NB4 (cell line): ENCODE results near the gene PRKD2.
A peak's percentile ranks its signal among the peaks of the same experiment; 100 is the strongest.

ENCODE experiments used
- DNase-seq: peaks from one replicate; pipeline ENCODE4 v3.0.0; 2010; ENCODE audit warnings: low read depth
- H3K4me3 ChIP-seq: one replicate; pipeline ENCODE4 v1.5.1; 2011; ENCODE audit warnings: mild to moderate bottlenecking, low read depth, low read length, moderate library complexity
- MYC ChIP-seq: IDR thresholded peaks from 2 replicates; pipeline ENCODE4 v1.6.1; 2011; ENCODE audit warnings: low read depth, low read length
- POLR2A ChIP-seq: IDR thresholded peaks from 2 replicates; pipeline ENCODE4 v1.6.1; 2011; ENCODE audit warnings: mild to moderate bottlenecking; ENCODE audit not compliant: insufficient read length; ENCODE audit errors: extremely low read depth
- TF ChIP-seq, protein P1 (sequence below): IDR thresholded peaks from one replicate; pipeline ENCODE4 v1.5.1; 2012; ENCODE audit warnings: low read depth, low read length
- TF ChIP-seq, protein P2 (sequence below): IDR thresholded peaks from 2 replicates; pipeline ENCODE4 v1.6.1; 2011; ENCODE audit warnings: low read depth, low read length

The PRKD2 gene

DNA sequence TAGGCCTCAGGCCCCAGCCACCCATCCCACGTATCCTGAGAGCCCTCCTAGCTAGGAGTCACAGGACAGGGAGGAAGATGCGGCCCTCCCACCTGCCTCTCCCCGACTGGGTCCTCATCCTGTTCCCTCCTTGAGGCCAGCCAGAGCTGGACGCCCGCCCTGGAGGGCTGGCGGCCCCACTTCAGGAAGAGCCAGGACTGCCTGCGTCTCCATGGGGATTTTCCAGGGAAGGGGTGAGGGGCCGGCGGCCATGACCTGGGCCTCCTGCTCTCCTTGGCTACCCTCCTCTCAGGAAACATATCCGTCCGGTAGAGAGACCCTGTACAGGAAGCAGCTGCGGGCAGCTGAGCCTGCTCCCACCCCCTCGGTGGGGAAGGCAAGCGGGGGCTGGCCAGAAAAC, 11.3 kb upstream of the PRKD2 start:
- no peak for DNase-seq
- TF ChIP-seq, protein P1, sequence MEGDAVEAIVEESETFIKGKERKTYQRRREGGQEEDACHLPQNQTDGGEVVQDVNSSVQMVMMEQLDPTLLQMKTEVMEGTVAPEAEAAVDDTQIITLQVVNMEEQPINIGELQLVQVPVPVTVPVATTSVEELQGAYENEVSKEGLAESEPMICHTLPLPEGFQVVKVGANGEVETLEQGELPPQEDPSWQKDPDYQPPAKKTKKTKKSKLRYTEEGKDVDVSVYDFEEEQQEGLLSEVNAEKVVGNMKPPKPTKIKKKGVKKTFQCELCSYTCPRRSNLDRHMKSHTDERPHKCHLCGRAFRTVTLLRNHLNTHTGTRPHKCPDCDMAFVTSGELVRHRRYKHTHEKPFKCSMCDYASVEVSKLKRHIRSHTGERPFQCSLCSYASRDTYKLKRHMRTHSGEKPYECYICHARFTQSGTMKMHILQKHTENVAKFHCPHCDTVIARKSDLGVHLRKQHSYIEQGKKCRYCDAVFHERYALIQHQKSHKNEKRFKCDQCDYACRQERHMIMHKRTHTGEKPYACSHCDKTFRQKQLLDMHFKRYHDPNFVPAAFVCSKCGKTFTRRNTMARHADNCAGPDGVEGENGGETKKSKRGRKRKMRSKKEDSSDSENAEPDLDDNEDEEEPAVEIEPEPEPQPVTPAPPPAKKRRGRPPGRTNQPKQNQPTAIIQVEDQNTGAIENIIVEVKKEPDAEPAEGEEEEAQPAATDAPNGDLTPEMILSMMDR, result no peak
- no peak for TF ChIP-seq MYC
- no peak for TF ChIP-seq POLR2A
- TF ChIP-seq, protein P2, sequence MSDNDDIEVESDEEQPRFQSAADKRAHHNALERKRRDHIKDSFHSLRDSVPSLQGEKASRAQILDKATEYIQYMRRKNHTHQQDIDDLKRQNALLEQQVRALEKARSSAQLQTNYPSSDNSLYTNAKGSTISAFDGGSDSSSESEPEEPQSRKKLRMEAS, result no peak
- no peak overlapping the region for H3K4me3 ChIP-seq

DNA sequence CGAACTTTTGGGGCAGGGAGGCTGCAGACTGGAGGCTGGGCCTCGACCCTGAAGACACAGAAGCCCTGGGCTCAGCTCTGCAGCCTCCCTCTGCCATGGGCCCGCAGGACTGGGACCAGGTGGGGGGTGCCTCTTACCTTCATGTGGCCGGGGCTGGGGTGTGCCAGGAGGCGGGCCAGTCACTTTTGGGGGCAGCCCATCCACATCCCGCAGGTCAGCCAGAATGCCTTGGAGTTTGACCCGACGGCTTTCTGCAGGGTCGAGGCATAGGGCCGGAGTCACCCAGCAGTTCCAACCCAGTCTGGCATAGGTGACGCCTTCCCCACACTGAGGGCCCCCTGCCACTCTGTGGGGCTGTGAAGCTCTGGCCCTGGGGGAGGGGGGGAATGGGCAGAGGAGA, 10.8 kb upstream of the PRKD2 start:
- no peak overlapping the region for H3K4me3 ChIP-seq
- no peak for DNase-seq
- no peak for TF ChIP-seq MYC
- TF ChIP-seq, protein P1, result no peak
- TF ChIP-seq POLR2A, result no peak
- TF ChIP-seq, protein P2, result no peak

DNA sequence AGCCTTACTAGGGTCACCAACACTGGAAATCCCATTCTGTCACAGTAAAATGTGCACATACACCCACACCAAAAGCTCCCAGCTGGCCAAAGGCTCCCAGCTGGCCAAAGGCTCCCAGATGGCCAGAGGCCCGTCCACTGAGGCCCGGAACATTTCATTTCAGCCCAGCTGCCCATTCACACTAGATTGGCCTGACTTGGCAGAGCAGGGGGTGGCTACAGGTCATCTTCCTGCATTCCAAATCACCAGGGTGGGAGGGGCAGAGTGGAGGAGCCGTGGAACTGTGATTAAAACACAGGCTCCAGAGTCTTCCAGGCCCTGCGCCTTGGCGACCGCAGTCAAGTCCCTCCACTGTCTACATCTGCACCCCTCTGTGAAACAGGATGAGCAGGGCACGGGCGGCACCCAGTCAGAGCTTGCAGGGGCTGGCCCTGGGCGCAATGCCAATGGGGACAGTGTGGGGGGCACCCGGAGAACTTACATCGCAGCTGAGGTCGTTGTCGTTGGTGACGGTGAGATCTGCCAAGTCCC, 10.1 kb upstream of the PRKD2 start:
- DNase-seq, result no peak
- no peak overlapping the region for H3K4me3 ChIP-seq
- TF ChIP-seq, protein P2, result no peak
- TF ChIP-seq MYC (no peak), POLR2A (no peak)
- TF ChIP-seq, protein P1, result no peak

DNA sequence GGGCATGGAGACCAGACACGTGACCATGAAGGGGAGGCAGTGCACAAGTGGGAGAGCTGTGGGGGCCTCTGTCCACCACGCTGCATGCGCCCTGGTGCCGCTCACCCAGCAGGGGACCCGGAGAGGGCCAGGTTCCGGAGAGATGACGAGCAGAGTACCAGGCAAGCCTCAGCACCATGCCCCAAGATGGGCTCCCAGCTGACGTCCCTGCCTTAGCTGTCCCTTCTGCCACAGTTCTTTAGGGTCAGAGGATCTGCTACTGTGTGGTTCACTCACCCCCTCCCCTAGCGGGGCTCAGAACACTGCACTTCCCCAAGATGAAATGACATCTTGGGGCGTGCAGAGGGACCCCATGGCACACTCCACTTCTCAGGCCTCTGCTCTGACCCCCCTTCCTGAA, 9.6 kb upstream of the PRKD2 start:
- peak; percentile 47 for DNase-seq
- no peak overlapping the region for H3K4me3 ChIP-seq
- TF ChIP-seq, protein P2, result 0 out of 2 replicates have a peak, but pooled peaks have one; percentile 2
- TF ChIP-seq POLR2A, result no peak

DNA sequence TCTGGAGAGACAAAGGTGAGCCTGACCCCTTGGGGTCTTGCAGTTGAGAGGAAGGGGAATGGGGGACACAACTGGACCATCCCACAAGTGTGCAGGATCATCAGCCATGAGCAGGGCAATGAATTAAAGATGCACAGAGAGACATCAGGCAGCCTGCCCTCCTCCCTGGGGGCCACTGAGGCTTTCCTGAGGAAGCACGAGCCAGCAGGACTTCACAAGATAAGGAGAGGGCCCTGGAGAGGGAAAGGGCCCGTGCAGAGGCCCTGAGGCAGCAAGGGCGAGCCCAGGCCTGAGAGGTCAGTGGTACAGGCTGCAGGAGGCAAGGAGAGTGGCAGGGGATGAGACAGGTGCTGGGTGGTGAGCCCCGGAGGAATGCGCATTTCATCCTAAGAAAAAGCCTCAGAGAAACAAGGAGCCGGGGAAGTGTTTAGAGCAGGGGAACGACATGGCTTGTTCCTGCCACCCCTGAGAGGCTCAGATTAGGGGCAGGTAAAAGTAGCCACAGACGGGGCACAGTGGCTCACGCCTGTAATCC, 9.0 kb upstream of the PRKD2 start:
- no peak overlapping the region for H3K4me3 ChIP-seq
- DNase-seq, result no peak
- TF ChIP-seq, protein P2, result no peak
- TF ChIP-seq, protein P1, result no peak
- TF ChIP-seq POLR2A, result no peak
- no peak for TF ChIP-seq MYC

DNA sequence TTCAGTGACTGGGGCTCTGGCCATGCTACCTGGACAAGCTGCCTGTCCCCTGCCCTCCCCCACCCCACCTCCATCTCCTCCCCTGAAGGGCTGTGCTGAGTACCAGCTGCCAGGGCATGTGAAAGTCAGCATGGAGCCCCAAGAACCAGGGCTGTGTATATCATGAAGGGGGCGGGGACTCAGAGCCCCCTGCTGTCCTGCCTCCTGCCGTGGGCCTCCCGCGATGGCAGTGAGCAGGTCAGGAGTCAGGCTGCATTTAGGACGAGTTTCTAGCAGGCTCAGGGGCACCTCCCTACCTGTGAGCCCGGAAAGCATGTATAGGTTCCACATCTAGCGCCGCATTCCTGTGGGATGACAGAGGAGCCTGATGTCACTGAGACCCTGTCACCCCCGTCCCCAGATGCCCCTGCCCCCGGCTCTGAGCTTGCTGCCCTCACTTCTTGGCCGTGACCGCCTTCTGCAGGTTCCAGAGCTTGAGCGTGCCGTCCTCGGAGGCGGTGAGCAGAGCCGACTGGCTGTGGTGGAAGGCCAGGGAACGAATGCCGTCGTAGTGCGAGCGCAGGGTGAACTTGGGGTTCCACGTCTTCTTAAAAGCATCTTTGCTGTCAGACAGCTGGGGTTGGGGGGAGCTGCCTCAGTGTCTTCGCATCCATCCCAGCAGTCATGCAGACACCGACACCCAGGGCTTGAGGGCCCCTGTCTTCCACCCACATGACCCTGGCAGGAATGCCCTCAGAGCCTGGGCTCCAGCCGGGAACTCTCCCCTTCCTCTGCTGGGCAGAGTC, 8.3 kb upstream of the PRKD2 start:
- H3K4me3 ChIP-seq, result no peak overlapping the region
- DNase-seq, result no peak
- TF ChIP-seq, protein P2, result no peak
- TF ChIP-seq POLR2A (no peak), MYC (no peak)
- TF ChIP-seq, protein P1, result no peak
